HEK293 (cell line): ENCODE results near the gene KIF7.

Experiments used
- ATF2 ChIP-seq: fragments of 450-650 bp; formaldehyde crosslinking; IDR thresholded peaks from 2 replicates; pipeline ENCODE4 v1.5.1; 2016; ENCODE audit warnings: missing biosample characterization, missing genetic modification characterization, low read depth
- PATZ1 ChIP-seq: fragments of 450-650 bp; formaldehyde crosslinking; IDR thresholded peaks from 2 replicates; pipeline ENCODE4 v1.5.1; 2016; ENCODE audit warnings: missing biosample characterization, missing genetic modification characterization
- TRIM28 ChIP-seq: IDR thresholded peaks from 2 replicates; pipeline ENCODE4 v1.6.1; 2011; ENCODE audit warnings: low read length, control low read depth, borderline replicate concordance
- TSHZ1 ChIP-seq: fragments of 450-650 bp; formaldehyde crosslinking; IDR thresholded peaks from 2 replicates; pipeline ENCODE4 v1.5.1; 2016; ENCODE audit warnings: missing biosample characterization, missing genetic modification characterization, borderline replicate concordance
- YY2 ChIP-seq: fragments of 450-650 bp; formaldehyde crosslinking; IDR thresholded peaks from 2 replicates; pipeline ENCODE4 v1.5.1; 2016; ENCODE audit warnings: missing biosample characterization, missing genetic modification characterization
- ZBTB10 ChIP-seq: fragments of 450-650 bp; formaldehyde crosslinking; IDR thresholded peaks from 2 replicates; pipeline ENCODE4 v1.5.1; 2016; ENCODE audit warnings: missing biosample characterization, missing genetic modification characterization
- ZNF146 ChIP-seq: fragments of 450-650 bp; formaldehyde crosslinking; IDR thresholded peaks from 2 replicates; pipeline ENCODE4 v1.5.1; 2016; ENCODE audit warnings: missing biosample characterization, missing genetic modification characterization
- ZNF155 ChIP-seq: fragments of 450-650 bp; formaldehyde crosslinking; IDR thresholded peaks from 2 replicates; pipeline ENCODE4 v1.5.1; 2016; ENCODE audit warnings: missing biosample characterization, missing genetic modification characterization
- ZNF324 ChIP-seq: fragments of 450-650 bp; formaldehyde crosslinking; IDR thresholded peaks from 2 replicates; pipeline ENCODE4 v1.5.1; 2016; ENCODE audit warnings: missing biosample characterization, missing genetic modification characterization
- ZNF350 ChIP-seq: fragments of 450-650 bp; formaldehyde crosslinking; IDR thresholded peaks from 2 replicates; pipeline ENCODE4 v1.5.0; 2017; ENCODE audit warnings: missing biosample characterization, mild to moderate bottlenecking, missing genetic modification characterization
- ZNF510 ChIP-seq: fragments of 450-650 bp; formaldehyde crosslinking; IDR thresholded peaks from 2 replicates; pipeline ENCODE4 v1.5.1; 2018; ENCODE audit warnings: mild to moderate bottlenecking, missing genetic modification characterization, missing biosample characterization; ENCODE audit not compliant: insufficient replicate concordance
- ZNF518A ChIP-seq: fragments of 450-650 bp; formaldehyde crosslinking; conservative IDR thresholded peaks from 2 replicates; pipeline ENCODE4 v1.5.1; 2016; ENCODE audit warnings: low read depth, missing biosample characterization, missing genetic modification characterization
- ZNF555 ChIP-seq: fragments of 450-650 bp; formaldehyde crosslinking; conservative IDR thresholded peaks from 2 replicates; pipeline ENCODE4 v1.5.1; 2017; ENCODE audit warnings: missing biosample characterization, mild to moderate bottlenecking, missing genetic modification characterization, inconsistent platforms
- ZNF596 ChIP-seq: fragments of 450-650 bp; IDR thresholded peaks from 2 replicates; pipeline ENCODE4 v1.5.0; 2018; ENCODE audit warnings: missing biosample characterization, mild to moderate bottlenecking, missing genetic modification characterization, moderate library complexity
- ZNF791 ChIP-seq: fragments of 450-650 bp; formaldehyde crosslinking; IDR thresholded peaks from 2 replicates; pipeline ENCODE4 v1.5.1; 2016; ENCODE audit warnings: missing biosample characterization, missing genetic modification characterization
- ZNF792 ChIP-seq: fragments of 450-650 bp; formaldehyde crosslinking; IDR thresholded peaks from 2 replicates; pipeline ENCODE4 v1.5.1; 2016; ENCODE audit warnings: missing biosample characterization, missing genetic modification characterization
- ZNF830 ChIP-seq: fragments of 450-650 bp; IDR thresholded peaks from 2 replicates; pipeline ENCODE4 v1.5.0; 2018; ENCODE audit warnings: missing biosample characterization, missing genetic modification characterization, low read depth, mild to moderate bottlenecking, moderate library complexity
- ZSCAN16 ChIP-seq: fragments of 450-650 bp; formaldehyde crosslinking; IDR thresholded peaks from 2 replicates; pipeline ENCODE4 v1.5.1; 2016; ENCODE audit warnings: missing biosample characterization, missing genetic modification characterization
- TF ChIP-seq, protein P1 (sequence below): fragments of 450-650 bp; formaldehyde crosslinking; IDR thresholded peaks from 2 replicates; pipeline ENCODE4 v1.5.1; 2017; ENCODE audit warnings: missing biosample characterization, missing genetic modification characterization
- TF ChIP-seq, protein P2 (sequence below): fragments of 450-650 bp; formaldehyde crosslinking; IDR thresholded peaks from 2 replicates; pipeline ENCODE4 v1.5.0; 2017; ENCODE audit warnings: missing biosample characterization, missing genetic modification characterization, borderline replicate concordance

Gene KIF7

DNA sequence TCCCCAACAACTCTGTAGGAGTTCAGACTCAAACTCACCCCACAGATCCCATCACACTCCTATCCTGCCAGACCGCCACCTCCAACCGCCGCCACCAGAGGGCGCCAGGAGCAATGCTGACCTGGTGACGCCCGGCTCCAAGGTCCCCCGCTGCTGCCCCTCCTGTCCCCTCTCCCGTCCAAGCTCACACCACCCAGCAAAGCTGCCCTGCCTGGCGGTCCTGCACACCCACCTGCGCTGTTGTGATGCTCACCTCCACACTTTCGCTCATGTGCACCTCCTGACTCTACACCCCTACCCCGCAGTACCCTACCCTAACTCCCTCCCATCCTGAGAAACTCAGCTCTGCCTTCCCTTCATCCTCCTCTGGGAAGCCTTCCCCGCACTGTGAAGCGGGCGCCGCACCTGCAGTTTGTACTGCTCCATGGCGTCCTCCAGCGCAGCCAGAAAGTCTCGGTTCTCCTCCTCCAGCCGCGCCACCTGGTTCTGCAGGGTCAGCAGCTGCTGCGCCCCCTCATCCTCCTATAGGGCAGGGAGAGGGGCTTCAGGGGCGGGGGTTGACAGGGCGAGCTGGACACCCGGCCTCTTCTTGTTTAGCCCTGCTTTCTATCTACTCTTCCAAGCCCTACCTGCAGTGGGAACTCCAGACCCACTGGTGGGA lies 7.9 kb downstream of the KIF7 start (continued):
- TF ChIP-seq, protein P1, sequence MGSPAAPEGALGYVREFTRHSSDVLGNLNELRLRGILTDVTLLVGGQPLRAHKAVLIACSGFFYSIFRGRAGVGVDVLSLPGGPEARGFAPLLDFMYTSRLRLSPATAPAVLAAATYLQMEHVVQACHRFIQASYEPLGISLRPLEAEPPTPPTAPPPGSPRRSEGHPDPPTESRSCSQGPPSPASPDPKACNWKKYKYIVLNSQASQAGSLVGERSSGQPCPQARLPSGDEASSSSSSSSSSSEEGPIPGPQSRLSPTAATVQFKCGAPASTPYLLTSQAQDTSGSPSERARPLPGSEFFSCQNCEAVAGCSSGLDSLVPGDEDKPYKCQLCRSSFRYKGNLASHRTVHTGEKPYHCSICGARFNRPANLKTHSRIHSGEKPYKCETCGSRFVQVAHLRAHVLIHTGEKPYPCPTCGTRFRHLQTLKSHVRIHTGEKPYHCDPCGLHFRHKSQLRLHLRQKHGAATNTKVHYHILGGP = no peak
- TF ChIP-seq ZNF146 (tag by site-specific recombination) (no peak), TSHZ1 (no peak), TRIM28 (no peak), YY2 (tag by site-specific recombination) (no peak), ZNF792 (tag by site-specific recombination) (no peak), ZNF518A (tag by site-specific recombination) (no peak), ATF2 (tag by site-specific recombination) (no peak), ZNF555 (tag by site-specific recombination) (no peak), ZNF155 (tag by site-specific recombination) (no peak), ZNF596 (tag by site-specific recombination) (no peak), ZNF830 (no peak), ZNF324 (peak; percentile 49; the same call in 1 of the 2 replicates), ZNF510 (tag by site-specific recombination) (no peak), ZNF350 (tag by site-specific recombination) (no peak), ZBTB10 (tag by site-specific recombination) (peak; percentile 62; the same call in 1 of the 2 replicates), ZSCAN16 (tag by site-specific recombination) (no peak), ZNF791 (tag by site-specific recombination) (no peak), PATZ1 (tag by site-specific recombination) (peak; percentile 87)
- TF ChIP-seq, protein P2, sequence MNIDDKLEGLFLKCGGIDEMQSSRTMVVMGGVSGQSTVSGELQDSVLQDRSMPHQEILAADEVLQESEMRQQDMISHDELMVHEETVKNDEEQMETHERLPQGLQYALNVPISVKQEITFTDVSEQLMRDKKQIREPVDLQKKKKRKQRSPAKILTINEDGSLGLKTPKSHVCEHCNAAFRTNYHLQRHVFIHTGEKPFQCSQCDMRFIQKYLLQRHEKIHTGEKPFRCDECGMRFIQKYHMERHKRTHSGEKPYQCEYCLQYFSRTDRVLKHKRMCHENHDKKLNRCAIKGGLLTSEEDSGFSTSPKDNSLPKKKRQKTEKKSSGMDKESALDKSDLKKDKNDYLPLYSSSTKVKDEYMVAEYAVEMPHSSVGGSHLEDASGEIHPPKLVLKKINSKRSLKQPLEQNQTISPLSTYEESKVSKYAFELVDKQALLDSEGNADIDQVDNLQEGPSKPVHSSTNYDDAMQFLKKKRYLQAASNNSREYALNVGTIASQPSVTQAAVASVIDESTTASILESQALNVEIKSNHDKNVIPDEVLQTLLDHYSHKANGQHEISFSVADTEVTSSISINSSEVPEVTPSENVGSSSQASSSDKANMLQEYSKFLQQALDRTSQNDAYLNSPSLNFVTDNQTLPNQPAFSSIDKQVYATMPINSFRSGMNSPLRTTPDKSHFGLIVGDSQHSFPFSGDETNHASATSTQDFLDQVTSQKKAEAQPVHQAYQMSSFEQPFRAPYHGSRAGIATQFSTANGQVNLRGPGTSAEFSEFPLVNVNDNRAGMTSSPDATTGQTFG = no peak
